MCF 10A (cell line): ENCODE measurements around the gene PLA1A. TPM values are rescaled to one million over a fixed set of nuclear protein-coding genes. Genes with fewer than 3 reads are reported as not detected.

Source experiments
- BruUV-seq: library from RNA; stranded (reverse); fragments of 400-500 nt; replicated peaks from 2 replicates; lab custom pipeline; 2021; lab: Mats Ljungman, UMichigan
- CTCF ChIA-PET: fragments of 300-600 bp; sonication (Branson Sonifier 250); formaldehyde crosslinking; extraction: SDS; loops from one replicate; lab custom pipeline; 2021; ENCODE audit warnings: antibody characterized with exemption, inconsistent platforms; lab: Yijun Ruan, JAX
- POLR2A ChIA-PET: fragments of 300-600, 350-650 bp; sonication (Branson Sonifier 250); formaldehyde crosslinking; extraction: SDS; loops from one replicate; lab custom pipeline; 2020; ENCODE audit warnings: antibody characterized with exemption, inconsistent platforms; lab: Yijun Ruan, JAX
- DNase-seq: peaks from one replicate; pipeline ENCODE4 v3.0.0-alpha.2; 2018; ENCODE audit not compliant: unreplicated experiment
- H3K27ac Mint-ChIP-seq: one replicate; pipeline ENCODE4 v1.8.0; 2022; ENCODE audit warnings: mild to moderate bottlenecking, low read depth, mixed read lengths; ENCODE audit not compliant: unreplicated experiment
- H3K27me3 Mint-ChIP-seq: one replicate; pipeline ENCODE4 v1.8.0; 2022; ENCODE audit warnings: mixed read lengths; ENCODE audit not compliant: insufficient read depth, unreplicated experiment
- H3K36me3 Mint-ChIP-seq: one replicate; pipeline ENCODE4 v1.8.0; 2022; ENCODE audit warnings: mild to moderate bottlenecking, moderate library complexity, mixed read lengths; ENCODE audit not compliant: insufficient read depth, unreplicated experiment
- H3K4me1 Mint-ChIP-seq: one replicate; pipeline ENCODE4 v1.8.0; 2022; ENCODE audit warnings: mixed read lengths; ENCODE audit not compliant: insufficient read depth, unreplicated experiment
- H3K4me3 Mint-ChIP-seq: one replicate; pipeline ENCODE4 v1.8.0; 2022; ENCODE audit warnings: mild to moderate bottlenecking, moderate library complexity, mixed read lengths; ENCODE audit not compliant: unreplicated experiment
- H3K9me3 Mint-ChIP-seq: one replicate; pipeline ENCODE4 v1.8.0; 2022; ENCODE audit warnings: mixed read lengths; ENCODE audit not compliant: unreplicated experiment
- CTCF ChIP-seq: fragments of 200-600 bp; IDR thresholded peaks from one replicate; pipeline ENCODE4 v1.8.0; 2022; ENCODE audit warnings: antibody characterized with exemption, mild to moderate bottlenecking; ENCODE audit not compliant: unreplicated experiment
- intact Hi-C: fragments of 100-400 bp; cut with micrococcal nuclease; formaldehyde crosslinking; loops from 2 replicates; pipeline ENCODE4 v1.14.1; 2022
- total RNA-seq: library from RNA; stranded (reverse); gene quantifications from 2 replicates; pipeline ENCODE4 v1.2.3, GENCODE V29; 2022

The PLA1A gene
- total RNA-seq, 1 experiment from 2014 or later, result not detected

- intact Hi-C loops, result no loop called here
- ChIA-PET CTCF (interaction anchor here (0.6 kb wide), 1 partner anchor 368 kb away, joined by 3 read pairs; the partner anchor contains the start of gene B4GALT4), POLR2A (no interaction called here)
- no peak for TF ChIP-seq CTCF
- Mint-ChIP-seq H3K4me1 (no peaks in the 10 kb centered on the region), H3K4me3 (no peak overlapping the region), H3K36me3 (no peaks in the 10 kb centered on the region), H3K27ac (no peak overlapping the region), H3K9me3 (no peaks in the 10 kb centered on the region), H3K27me3 (peaks cover 13% of the 10 kb centered on the region)
- DNase-seq, result no peak
- BruUV-seq, result no TSS peak
Measured at GRCh38 chr3:119608405-119609000, 10.8 kb downstream of the PLA1A start.

GRCh38 chr3:119609301-119609700 lies 11.6 kb downstream of the PLA1A start:
- POLR2A ChIA-PET, result no interaction called here
- no peak for TF ChIP-seq CTCF
- CTCF ChIA-PET, result interaction anchor here (0.7 kb wide), 1 partner anchor 748 kb away, joined by 3 read pairs; no protein-coding TSS in a partner anchor
- intact Hi-C loops, result no loop called here
- Mint-ChIP-seq H3K27me3 (peaks cover 13% of the 10 kb centered on the region), H3K27ac (no peak overlapping the region), H3K4me1 (no peaks in the 10 kb centered on the region), H3K36me3 (no peaks in the 10 kb centered on the region), H3K9me3 (no peaks in the 10 kb centered on the region), H3K4me3 (no peak overlapping the region)
- DNase-seq, result no peak
- BruUV-seq, result no TSS peak

GRCh38 chr3:119611664-119612063 lies 14.0 kb downstream of the PLA1A start:
- POLR2A ChIA-PET, result no interaction called here

GRCh38 chr3:119613201-119613600 lies 15.5 kb downstream of the PLA1A start:
- intact Hi-C loops, result no loop called here
- Mint-ChIP-seq H3K36me3 (no peaks in the 10 kb centered on the region), H3K4me3 (no peak overlapping the region), H3K9me3 (no peaks in the 10 kb centered on the region), H3K27me3 (peaks cover 10% of the 10 kb centered on the region), H3K27ac (no peak overlapping the region), H3K4me1 (no peaks in the 10 kb centered on the region)
- DNase-seq, result no peak
- no TSS peak for BruUV-seq
- no peak for TF ChIP-seq CTCF
- CTCF ChIA-PET, result no interaction called here
- POLR2A ChIA-PET, result interaction anchor here (0.6 to 1.2 kb wide), 2 partner anchors 429 to 1671 kb away, joined by 3 read pairs; no protein-coding TSS in a partner anchor

More at GRCh38 chr3:119611664-119612063, 14.0 kb downstream of the PLA1A start:
- Mint-ChIP-seq H3K4me3 (no peak overlapping the region), H3K36me3 (no peaks in the 10 kb centered on the region), H3K27ac (no peak overlapping the region), H3K9me3 (no peaks in the 10 kb centered on the region), H3K27me3 (peaks cover 13% of the 10 kb centered on the region), H3K4me1 (no peaks in the 10 kb centered on the region)
- intact Hi-C loops, result no loop called here
- no TSS peak for BruUV-seq
- TF ChIP-seq CTCF, result no peak
- no peak for DNase-seq
- CTCF ChIA-PET, result no interaction called here
